ENCODE measurements around the gene TMEM202.
A peak's percentile ranks its signal among the peaks of the same experiment; 100 is the strongest.
"Not testable (repeated sequence)": the region's sequence is repeated elsewhere in the genome, so short reads cannot be mapped to it uniquely, and the experiment has no call there.

TMEM202 gene

DNA sequence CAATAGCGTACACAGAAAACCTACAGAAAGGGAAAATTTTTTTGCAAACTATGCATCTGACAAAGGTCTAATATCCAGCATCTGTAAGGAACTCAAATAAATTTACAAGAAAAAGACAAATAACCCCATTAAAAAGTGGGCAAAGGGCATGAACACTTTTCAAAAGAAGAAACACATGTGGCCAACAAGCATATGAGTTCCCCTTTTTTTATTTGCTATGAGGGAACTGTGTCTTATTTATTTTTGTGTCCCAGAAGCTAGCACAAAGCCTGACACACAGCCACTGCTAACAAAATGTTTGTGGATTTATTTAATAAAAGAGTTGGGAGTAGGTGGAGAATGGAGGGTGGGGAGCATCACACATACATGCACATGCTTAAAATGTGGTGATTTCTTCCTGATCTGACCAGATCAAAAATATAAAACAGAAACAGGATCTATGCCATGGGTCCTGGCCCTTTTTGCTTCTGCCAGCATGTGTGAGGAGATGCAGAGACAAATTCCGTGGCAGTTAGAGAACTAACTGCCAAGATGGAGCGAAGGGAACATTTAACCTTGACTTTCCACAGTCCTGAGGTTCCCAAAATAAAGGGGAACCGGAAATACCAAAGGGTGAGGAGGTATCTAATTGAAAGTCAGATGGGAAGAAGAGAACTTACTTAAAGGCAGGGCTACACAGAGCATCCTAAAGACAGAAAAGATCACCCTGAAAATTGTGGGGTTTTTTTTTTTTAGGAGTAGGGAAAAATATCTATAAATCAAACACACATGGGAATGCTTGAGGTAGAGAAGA, at the start of gene TMEM202:
Gene TMEM202, plus strand, starts transcription at position 510 of the 793 bp plus-strand sequence. Its CDS starts 22 bp downstream, at position 532.
- DNase-seq (ENCODE audit: low spot score), result no peak

GRCh38 chr15:72353266-72353665, 44.8 kb upstream of the TMEM202 start:
- DNase-seq (ENCODE audit: low spot score), result no peak

DNA sequence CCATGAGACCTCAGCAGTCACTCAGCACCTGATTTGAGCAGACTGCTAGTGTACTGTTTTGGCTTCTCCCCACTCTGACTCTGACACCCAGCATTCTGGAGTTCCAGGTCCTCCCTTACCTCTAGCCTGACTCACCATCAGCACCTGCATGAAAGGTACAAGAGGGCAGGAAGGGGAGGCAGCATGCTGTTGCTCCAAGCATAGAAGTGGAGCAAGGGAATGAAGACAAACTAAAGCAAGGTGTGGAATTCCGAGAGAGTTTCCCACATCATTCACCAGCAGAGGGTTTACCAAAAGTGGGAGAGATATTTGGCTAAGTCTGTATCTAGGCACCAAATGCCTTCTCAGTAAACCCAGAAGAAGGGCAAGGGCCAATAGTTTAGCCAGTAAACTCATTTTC, 43.6 kb upstream of the TMEM202 start:
- DNase-seq (ENCODE audit: low spot score), result no peak

- DNase-seq (ENCODE audit: low spot score), result no peak
Measured at GRCh38 chr15:72358121-72358520, 40.0 kb upstream of the TMEM202 start.

DNA sequence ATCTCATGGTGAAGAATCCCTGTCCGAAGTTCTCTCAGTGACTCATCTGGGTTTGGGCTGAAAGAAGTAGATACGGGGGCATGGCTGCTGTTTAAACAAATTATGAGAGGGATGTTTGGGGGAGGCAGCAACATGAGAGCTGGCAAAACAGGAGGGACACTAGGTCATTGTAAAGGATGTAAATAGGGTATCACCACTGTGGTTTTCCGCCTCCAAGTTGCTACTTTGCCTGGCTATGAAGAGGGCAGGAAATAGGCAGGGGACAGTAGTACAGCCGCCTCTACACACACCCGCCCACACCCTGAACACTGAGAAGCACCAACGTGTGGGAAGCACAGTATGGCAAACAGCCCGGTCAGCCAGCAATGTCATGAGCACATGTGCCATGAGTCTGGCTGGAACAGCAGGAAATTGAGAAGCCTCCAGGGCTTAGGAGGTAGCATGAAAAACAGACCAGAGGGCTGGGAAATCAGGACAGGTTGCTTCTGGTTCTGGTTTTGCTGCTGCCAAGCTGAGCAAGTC, 39.4 kb upstream of the TMEM202 start:
- DNase-seq (ENCODE audit: low spot score), result no peak

- DNase-seq (ENCODE audit: low spot score), result no peak
Measured at GRCh38 chr15:72361176-72361575, 36.9 kb upstream of the TMEM202 start.

DNA sequence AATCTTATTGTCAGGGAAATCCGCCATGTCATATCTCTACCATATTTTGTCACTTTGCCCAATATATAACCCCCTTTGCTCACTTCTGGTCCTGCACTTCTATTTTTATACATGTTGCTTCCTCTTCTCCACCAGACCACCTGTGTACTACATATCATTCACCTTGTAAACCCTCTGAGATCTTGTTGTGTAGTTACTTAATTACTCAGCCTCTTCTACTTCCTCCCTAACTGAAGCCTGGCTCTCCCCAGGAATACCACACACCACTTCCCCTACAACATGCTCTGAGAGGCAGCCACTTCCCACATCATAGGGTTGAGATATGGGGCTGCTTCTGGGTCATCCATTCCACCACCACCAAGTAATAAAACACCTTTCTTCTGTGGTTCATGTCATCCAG, 32.3 kb upstream of the TMEM202 start:
- DNase-seq (ENCODE audit: low spot score), result no peak

- DNase-seq (ENCODE audit: low spot score), result no peak
Measured at GRCh38 chr15:72368325-72368724, 29.8 kb upstream of the TMEM202 start.

DNA sequence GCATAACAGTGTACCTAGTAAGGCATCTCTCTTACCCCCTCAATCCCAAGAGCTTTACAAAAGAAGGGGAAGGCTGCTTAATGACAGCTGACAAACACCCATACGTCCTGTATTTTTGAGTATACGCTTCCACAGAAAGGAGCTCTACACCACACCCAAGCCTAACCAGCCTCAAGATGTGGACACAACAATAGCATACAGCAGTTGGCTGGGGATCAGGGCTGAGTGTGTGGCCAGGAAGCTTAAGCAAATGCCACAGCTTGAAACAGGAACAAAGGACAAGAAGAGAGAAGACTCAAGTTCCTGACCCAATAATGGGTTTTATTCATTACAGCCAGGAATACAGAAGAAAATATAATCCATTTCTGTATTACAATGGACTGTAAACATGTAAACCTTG, 29.2 kb upstream of the TMEM202 start:
- no peak for DNase-seq (ENCODE audit: low spot score)

DNA sequence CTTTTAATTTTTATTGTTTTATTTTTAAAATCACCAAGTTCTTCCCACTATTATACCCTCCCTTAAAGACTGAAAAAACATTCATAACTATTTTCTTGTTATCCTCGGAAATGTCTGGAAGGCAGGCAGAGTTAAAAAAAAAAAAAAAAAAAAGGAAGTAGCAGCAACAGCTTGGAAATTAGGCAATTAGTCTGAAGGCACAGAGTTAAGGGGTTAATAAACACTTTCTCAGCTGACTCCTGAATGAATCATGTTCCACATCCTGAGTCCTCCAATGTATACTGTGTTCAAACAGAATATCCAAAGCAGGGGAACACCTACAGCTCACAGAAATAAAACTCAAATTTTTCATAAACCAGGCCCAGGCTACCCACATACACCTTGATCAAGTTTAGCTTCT, 28.1 kb upstream of the TMEM202 start:
- no peak for DNase-seq (ENCODE audit: low spot score)

- no peak for DNase-seq (ENCODE audit: low spot score)
Measured at GRCh38 chr15:72372361-72372760, 25.7 kb upstream of the TMEM202 start.

DNA sequence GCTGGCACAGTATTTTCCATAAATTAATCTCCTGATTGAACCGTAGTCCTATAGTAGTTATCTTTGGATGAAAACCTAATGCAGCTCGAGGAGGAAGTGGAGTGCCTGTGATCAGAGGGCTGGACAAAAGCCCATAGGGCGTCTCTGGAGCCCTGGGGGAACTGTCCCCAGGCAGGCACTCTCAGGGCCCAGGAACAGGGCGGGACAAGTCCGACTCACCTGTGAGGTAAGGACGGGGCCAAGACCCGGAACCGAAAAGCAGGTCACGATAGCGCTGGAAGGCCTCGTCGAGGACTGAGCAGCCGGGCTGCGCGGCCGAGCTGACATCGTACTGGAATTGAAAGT, 22.6 kb upstream of the TMEM202 start:
- no peak for DNase-seq (ENCODE audit: low spot score)

GRCh38 chr15:72375846-72376581, 22.1 kb upstream of the TMEM202 start, which contains the start of gene HEXA:
HEXA (minus strand) TSS chr15:72376014; CDS start chr15:72375972, 42 bp downstream.
- DNase-seq (ENCODE audit: low spot score), result peak; percentile 100

- DNase-seq (ENCODE audit: low spot score), result no peak
Measured at GRCh38 chr15:72377331-72377730, 20.8 kb upstream of the TMEM202 start.

DNA sequence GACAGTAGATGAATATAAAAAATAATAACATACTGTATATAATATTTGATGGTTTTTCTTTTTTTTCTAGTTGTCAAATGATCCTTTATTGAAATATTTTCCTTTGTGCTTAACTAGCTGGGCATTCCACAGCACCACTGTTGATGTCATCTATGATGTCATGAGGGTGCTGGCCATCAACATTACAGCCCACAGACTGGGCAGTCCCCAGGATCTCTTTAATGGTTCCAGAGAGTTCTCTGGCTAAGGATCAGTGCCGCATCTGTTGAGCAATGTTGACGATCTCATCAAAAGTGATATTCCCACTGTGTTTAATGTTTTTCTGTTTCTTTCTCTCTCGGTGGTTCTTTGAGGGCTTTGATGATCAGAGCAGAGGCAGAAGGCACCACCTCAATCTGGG, 19.0 kb upstream of the TMEM202 start:
- DNase-seq (ENCODE audit: low spot score), result not testable (repeated sequence)

DNA sequence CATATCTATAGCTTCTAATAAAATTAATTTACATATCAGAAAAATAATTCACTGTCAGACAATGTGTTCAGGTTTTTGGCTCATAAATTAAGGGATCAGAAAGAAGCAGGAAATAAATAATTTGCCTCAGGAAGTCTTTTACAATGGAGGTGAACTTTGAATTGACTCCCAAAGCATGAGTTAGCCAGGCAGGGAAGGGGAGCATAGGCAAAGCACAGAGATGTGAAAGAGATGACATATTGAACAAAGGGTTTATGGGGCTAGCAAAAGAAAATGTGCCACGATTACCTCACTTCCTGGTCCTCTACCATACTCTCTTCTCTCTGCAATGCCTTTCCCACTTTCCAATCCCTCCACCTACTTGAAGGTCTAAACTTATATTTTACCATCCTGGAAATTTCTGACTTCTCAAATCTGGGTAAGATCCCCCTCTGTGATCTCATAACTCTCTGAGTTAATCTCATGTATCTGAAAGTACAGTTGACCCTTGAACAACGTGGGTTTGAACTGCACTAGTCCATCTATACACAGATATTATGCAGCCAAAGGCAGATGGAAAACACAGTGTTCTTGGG, 18.2 kb upstream of the TMEM202 start:
- no peak for DNase-seq (ENCODE audit: low spot score)

- no peak for DNase-seq (ENCODE audit: low spot score)
Measured at GRCh38 chr15:72380743-72381142, 17.4 kb upstream of the TMEM202 start.

DNA sequence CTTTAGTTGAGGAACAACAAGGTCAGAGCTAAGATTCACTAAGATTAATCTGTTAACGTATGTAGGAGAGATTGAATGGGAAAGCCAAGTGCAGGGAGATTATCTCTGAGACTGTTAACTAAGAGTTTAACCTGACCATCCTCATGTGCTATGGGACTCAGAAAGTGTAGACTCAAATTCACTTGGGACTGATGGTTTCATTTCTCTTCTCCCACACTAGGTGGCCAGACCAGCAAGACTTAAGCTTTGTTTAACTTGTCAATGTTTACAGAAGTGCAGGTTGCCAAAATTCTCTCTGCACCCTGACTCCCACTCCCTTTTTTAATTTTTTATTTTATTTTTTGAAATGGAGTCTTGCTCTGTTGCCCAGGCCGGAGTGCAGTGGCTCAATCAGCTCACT, 16.0 kb upstream of the TMEM202 start:
- no peak for DNase-seq (ENCODE audit: low spot score)

DNA sequence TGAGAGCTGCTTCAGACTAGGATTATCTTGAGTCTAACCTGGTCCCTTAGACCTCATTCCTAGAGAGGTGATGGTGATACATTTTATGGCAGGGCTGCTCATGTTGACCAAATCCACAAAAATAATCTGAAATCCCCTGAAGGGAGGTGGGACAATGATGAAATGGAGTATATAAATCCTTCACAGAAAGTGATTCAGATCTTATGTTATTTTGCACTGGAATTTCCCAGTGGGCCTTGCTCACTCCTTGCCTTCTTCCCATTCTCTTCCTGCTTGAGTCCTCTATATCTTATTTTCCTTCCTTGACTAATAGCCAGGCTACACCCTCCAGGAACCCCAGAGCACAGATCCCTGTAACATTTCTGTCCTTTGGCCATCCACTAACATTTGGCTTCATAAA, 10.4 kb upstream of the TMEM202 start:
- DNase-seq (ENCODE audit: low spot score), result no peak

DNA sequence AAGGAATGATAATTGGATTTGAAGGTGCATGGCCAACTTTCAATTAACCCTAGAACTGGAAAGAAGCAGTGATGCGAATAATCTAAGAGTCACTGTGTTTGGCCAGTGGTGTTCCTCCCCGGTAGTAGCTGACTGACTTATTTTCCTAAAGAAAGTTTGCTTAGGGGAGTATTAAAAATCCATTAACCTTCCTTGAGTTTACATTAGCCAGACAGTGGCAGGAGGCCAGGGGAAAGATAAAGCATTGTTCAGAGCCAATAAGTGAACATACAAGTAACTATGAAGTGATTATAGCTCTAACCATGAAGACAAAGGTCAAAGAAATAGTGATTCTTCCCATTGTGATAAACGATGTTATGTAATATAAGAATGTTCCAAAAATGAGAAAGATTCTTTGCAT, 8.9 kb upstream of the TMEM202 start:
- DNase-seq (ENCODE audit: low spot score), result no peak

DNA sequence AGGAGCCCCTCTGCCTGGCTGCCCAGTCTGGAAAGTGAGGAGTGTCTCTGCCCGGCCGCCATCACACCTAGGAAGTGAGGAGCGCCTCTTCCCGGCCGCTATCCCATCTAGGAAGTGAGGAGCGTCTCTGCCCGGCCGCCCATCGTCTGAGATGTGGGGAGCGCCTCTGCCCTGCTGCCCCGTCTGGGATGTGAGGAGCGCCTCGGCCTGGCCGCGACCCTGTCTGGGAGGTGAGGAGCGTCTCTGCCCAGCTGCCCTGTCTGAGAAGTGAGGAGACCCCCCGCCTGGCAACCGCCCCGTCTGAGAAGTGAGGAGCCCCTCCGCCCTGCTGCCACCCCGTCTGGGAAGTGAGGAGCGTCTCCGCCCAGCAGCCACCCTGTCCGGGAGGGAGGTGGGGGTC, 1.8 kb upstream of the TMEM202 start:
- DNase-seq (ENCODE audit: low spot score), result not testable (repeated sequence)

DNA sequence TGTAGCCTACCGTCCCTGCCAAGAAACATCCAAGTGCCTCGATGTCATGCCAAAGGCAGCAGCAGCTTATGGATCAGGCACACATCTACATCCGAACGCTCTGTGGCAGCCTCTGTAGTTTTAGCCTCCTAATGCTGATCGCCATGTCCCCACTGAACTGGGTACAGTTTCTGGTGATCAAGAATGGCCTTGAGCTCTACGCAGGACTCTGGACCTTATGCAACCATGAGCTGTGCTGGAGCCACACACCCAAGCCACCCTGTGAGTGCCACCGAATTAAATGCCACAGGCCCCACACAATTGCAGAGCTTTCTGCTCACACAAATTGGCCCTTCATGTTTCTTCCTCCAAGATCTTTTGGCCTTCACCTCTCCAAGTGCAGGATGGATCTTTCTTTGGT, 543 bp downstream of the TMEM202 start:
- no peak for DNase-seq (ENCODE audit: low spot score)

GRCh38 chr15:72402726-72403125, 4.6 kb downstream of the TMEM202 start:
- DNase-seq (ENCODE audit: low spot score), result no peak
